HepG2 (cell line): Measurements from ENCODE around the gene TATDN3. TPM values are rescaled to one million over a fixed set of nuclear protein-coding genes. Genes with fewer than 3 reads are reported as not detected.
A peak's percentile ranks its signal among the peaks of the same experiment; 100 is the strongest.

Experiments used
- BORCS8-MEF2B ChIP-seq: sonication (generic); formaldehyde crosslinking; IDR thresholded peaks from 2 replicates; pipeline ENCODE4 v1.8.0; 2022; ENCODE audit warnings: mild to moderate bottlenecking, missing genetic modification reagents
- CCDC6 ChIP-seq: sonication (generic); formaldehyde crosslinking; IDR thresholded peaks from 2 replicates; pipeline ENCODE4 v1.8.1; 2022; ENCODE audit warnings: mild to moderate bottlenecking, missing genetic modification reagents, moderate library complexity
- FOXO4 ChIP-seq: sonication (generic); formaldehyde crosslinking; conservative IDR thresholded peaks from 2 replicates; pipeline ENCODE4 v1.8.1; 2023; ENCODE audit warnings: missing genetic modification reagents
- GATAD2A ChIP-seq: IDR thresholded peaks from 2 replicates; pipeline ENCODE4 v1.6.1; 2016
- KLF11 ChIP-seq: IDR thresholded peaks from 2 replicates; pipeline ENCODE4 v1.6.1; 2016; ENCODE audit warnings: missing compliant biosample characterization
- KMT2B ChIP-seq: IDR thresholded peaks from 2 replicates; pipeline ENCODE4 v1.6.1; 2016; ENCODE audit warnings: missing genetic modification reagents, missing compliant biosample characterization
- MAFG ChIP-seq: sonication (generic); formaldehyde crosslinking; IDR thresholded peaks from 2 replicates; pipeline ENCODE4 v1.5.1; 2020; ENCODE audit warnings: mild to moderate bottlenecking, missing genetic modification reagents
- SRSF1 ChIP-seq: fragments of 200-400 bp; formaldehyde crosslinking; optimal IDR thresholded peaks from 2 replicates; pipeline ENCODE3; 2017; ENCODE audit warnings: mild to moderate bottlenecking, low read depth, low read length, moderate library complexity
- TARDBP ChIP-seq: sonication (generic); formaldehyde crosslinking; IDR thresholded peaks from 2 replicates; pipeline ENCODE4 v1.8.0; 2022; ENCODE audit warnings: mild to moderate bottlenecking, missing genetic modification reagents
- TFDP2 ChIP-seq: sonication (generic); formaldehyde crosslinking; IDR thresholded peaks from 2 replicates; pipeline ENCODE4 v1.4.0; 2020; ENCODE audit warnings: missing genetic modification reagents
- USF2 ChIP-seq, 2 experiments: sonication (generic) in 1 of 2; formaldehyde crosslinking in 1 of 2; IDR thresholded peaks; 2 replicates each; pipeline versions ENCODE4 v1.5.1 to v1.6.1; 2011 to 2020; ENCODE audit warnings: borderline replicate concordance in 1 of 2, low read depth in 1 of 2, low read length in 1 of 2, mild to moderate bottlenecking in 1 of 2, missing genetic modification reagents in 1 of 2, moderate library complexity in 1 of 2
- ZBTB33 ChIP-seq: sonication (generic); formaldehyde crosslinking; IDR thresholded peaks from 2 replicates; pipeline ENCODE4 v1.4.0; 2020; ENCODE audit warnings: missing genetic modification reagents
- ZBTB7B ChIP-seq: sonication (generic); formaldehyde crosslinking; IDR thresholded peaks from 2 replicates; pipeline ENCODE4 v1.4.0; 2020; ENCODE audit warnings: missing genetic modification reagents
- ZNF580 ChIP-seq: IDR thresholded peaks from 2 replicates; pipeline ENCODE4 v1.6.1; 2016; ENCODE audit warnings: low read depth, borderline replicate concordance
- ZNF670 ChIP-seq: sonication (generic); formaldehyde crosslinking; IDR thresholded peaks from 2 replicates; pipeline ENCODE4 v1.8.0; 2022; ENCODE audit warnings: mild to moderate bottlenecking, missing genetic modification reagents, borderline replicate concordance
- ZNF713 ChIP-seq: sonication (generic); formaldehyde crosslinking; IDR thresholded peaks from 2 replicates; pipeline ENCODE4 v1.4.0; 2020; ENCODE audit warnings: mild to moderate bottlenecking, missing genetic modification reagents
- ZNF724P ChIP-seq: sonication (generic); formaldehyde crosslinking; IDR thresholded peaks from 2 replicates; pipeline ENCODE4 v1.8.0; 2022; ENCODE audit warnings: missing genetic modification reagents, borderline replicate concordance
- ZZZ3 ChIP-seq: sonication (generic); formaldehyde crosslinking; IDR thresholded peaks from 2 replicates; pipeline ENCODE4 v1.4.0; 2020; ENCODE audit warnings: missing genetic modification reagents, mild to moderate bottlenecking, borderline replicate concordance
- polyA plus RNA-seq, 8 experiments: library from polyadenylated mRNA; depleted of rRNA in 3 of 8; stranded (reverse) in 7 of 8; unstranded in 1 of 8; fragments of >200 nt; fragmentation: Illumina TruSeq in 4 of 8; extraction: Trizol in 4 of 8; gene quantifications; 2 replicates each; pipeline versions ENCODE4 v1.2.1 to v1.2.3, GENCODE V29; 2011 to 2016; ENCODE audit warnings: low read depth in 4 of 8, missing spikeins in 1 of 8, mixed read lengths in 1 of 8; ENCODE audit not compliant: insufficient read depth in 1 of 8
- total RNA-seq, 5 experiments: library from RNA; depleted of rRNA; stranded (reverse); fragments of >200 nt; fragmentation: Illumina TruSeq; extraction: Trizol; gene quantifications; 2 replicates each; pipeline ENCODE4 v1.2.3, GENCODE V29; 2016; ENCODE audit warnings: low read depth in 1 of 5
- TF ChIP-seq, protein P1 (sequence below): IDR thresholded peaks from 2 replicates; pipeline ENCODE4 v1.6.1; 2016; ENCODE audit warnings: missing compliant biosample characterization, missing genetic modification reagents, borderline replicate concordance

TATDN3 gene
- total and polyA plus RNA-seq, 2 of the 13 experiments (the other 11 are each of a cell fraction or from before 2014, with no cell fraction given), result 7.3 to 8.6 TPM

DNA sequence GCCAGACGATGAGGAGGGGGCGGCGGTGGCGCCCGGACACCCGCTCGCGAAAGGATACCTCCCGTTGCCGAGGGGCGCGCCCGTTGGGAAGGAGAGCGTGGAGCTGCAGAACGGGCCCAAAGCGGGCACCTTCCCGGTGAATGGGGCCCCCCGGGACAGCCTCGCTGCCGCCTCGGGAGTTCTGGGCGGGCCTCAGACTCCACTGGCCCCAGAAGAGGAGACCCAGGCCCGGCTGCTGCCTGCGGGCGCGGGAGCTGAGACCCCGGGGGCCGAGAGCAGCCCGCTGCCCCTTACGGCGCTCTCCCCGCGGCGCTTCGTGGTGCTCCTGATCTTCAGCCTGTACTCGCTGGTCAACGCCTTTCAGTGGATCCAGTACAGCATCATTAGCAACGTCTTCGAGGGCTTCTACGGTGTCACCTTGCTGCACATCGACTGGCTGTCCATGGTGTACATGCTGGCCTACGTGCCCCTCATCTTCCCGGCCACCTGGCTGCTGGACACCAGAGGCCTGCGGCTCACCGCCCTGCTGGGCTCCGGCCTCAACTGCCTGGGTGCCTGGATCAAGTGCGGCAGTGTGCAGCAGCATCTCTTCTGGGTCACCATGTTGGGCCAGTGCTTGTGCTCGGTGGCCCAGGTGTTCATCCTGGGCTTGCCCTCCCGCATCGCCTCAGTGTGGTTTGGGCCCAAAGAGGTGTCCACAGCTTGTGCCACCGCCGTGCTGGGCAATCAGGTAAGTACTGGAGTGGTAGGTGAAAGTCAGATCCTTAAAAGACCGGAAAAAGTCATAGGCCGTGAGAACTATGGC, 67.0 kb downstream of the TATDN3 start (continued):
- TF ChIP-seq TFDP2 (no peak), CCDC6 (CRISPR knock-in tag) (0 out of 2 replicates have a peak, but pooled peaks have one; percentile 68), MAFG (CRISPR knock-in tag) (no peak), ZNF670 (no peak), ZNF580 (CRISPR knock-in tag) (no peak), KMT2B (CRISPR knock-in tag) (no peak), ZNF724P (CRISPR knock-in tag) (no peak), ZZZ3 (CRISPR knock-in tag) (no peak), USF2 (IDR thresholded peaks at IDR 0.05; ENCODE audit: low read depth, low read length) (no peak), USF2 (CRISPR knock-in tag; IDR thresholded peaks at IDR 0.05; ENCODE audit: borderline replicate concordance) (no peak), FOXO4 (no peak), KLF11 (CRISPR knock-in tag) (no peak), BORCS8-MEF2B (CRISPR knock-in tag) (no peak), ZBTB7B (CRISPR knock-in tag) (no peak), GATAD2A (CRISPR knock-in tag) (no peak), SRSF1 (no peak), ZNF713 (CRISPR knock-in tag) (no peak), TARDBP (no peak), ZBTB33 (no peak)
- TF ChIP-seq, protein P1, sequence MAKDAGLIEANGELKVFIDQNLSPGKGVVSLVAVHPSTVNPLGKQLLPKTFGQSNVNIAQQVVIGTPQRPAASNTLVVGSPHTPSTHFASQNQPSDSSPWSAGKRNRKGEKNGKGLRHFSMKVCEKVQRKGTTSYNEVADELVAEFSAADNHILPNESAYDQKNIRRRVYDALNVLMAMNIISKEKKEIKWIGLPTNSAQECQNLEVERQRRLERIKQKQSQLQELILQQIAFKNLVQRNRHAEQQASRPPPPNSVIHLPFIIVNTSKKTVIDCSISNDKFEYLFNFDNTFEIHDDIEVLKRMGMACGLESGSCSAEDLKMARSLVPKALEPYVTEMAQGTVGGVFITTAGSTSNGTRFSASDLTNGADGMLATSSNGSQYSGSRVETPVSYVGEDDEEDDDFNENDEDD (CRISPR knock-in tag), result no peak
